ENCODE results near the gene CLEC9A.

CLEC9A gene

GRCh38 chr12:10113075-10113474 lies 82.6 kb downstream of the CLEC9A start:
- DNase-seq, result no peak

- no peak for DNase-seq
Measured at GRCh38 chr12:10113920-10114319, 83.4 kb downstream of the CLEC9A start.

- no peak for DNase-seq
Measured at GRCh38 chr12:10115311-10115710, 84.8 kb downstream of the CLEC9A start.

Measured in C1 segment of cervical spinal cord (tissue), 14 donors.